Subcutaneous abdominal adipose tissue (tissue), 5 donors: ENCODE measurements around the gene NISCH.

Experiments used
- H3K27ac ChIP-seq: one replicate; pipeline ENCODE4 v1.7.0; 2013; ENCODE audit warnings: low read depth, mild to moderate bottlenecking, inconsistent platforms, low read length, moderate library complexity
- H3K27me3 ChIP-seq, 5 donors: one replicate each; pipeline ENCODE4 v1.7.0; 2013; ENCODE audit warnings: low read length in 5 of 5, inconsistent platforms in 1 of 5; ENCODE audit not compliant: control insufficient read depth in 5 of 5, insufficient read depth in 4 of 5
- H3K36me3 ChIP-seq, 5 donors: one replicate each; pipeline ENCODE4 v1.7.0; 2013; ENCODE audit warnings: low read length in 5 of 5; ENCODE audit not compliant: control insufficient read depth in 5 of 5, insufficient read depth in 5 of 5
- H3K4me1 ChIP-seq, 5 donors: one replicate each; pipeline ENCODE4 v1.7.0; 2013; ENCODE audit warnings: low read length in 5 of 5, mild to moderate bottlenecking in 3 of 5, moderate library complexity in 1 of 5; ENCODE audit not compliant: control insufficient read depth in 5 of 5, insufficient read depth in 5 of 5
- H3K4me3 ChIP-seq, 5 donors: one replicate each; pipeline ENCODE4 v1.7.0; 2013; ENCODE audit warnings: low read length in 5 of 5, low read depth in 1 of 5
- H3K9ac ChIP-seq, 5 donors: one replicate each; pipeline ENCODE4 v1.7.0; 2013; ENCODE audit warnings: low read length in 5 of 5, mild to moderate bottlenecking in 4 of 5, moderate library complexity in 3 of 5
- H3K9me3 ChIP-seq, 5 donors: one replicate each; pipeline ENCODE4 v1.7.0; 2013; ENCODE audit warnings: low read length in 5 of 5; ENCODE audit not compliant: control insufficient read depth in 5 of 5
- donor health status: healthy.
- donor health status: healthy.
- donor health status: healthy.
- donor health status: healthy.
- donor health status: healthy.

The NISCH gene

DNA sequence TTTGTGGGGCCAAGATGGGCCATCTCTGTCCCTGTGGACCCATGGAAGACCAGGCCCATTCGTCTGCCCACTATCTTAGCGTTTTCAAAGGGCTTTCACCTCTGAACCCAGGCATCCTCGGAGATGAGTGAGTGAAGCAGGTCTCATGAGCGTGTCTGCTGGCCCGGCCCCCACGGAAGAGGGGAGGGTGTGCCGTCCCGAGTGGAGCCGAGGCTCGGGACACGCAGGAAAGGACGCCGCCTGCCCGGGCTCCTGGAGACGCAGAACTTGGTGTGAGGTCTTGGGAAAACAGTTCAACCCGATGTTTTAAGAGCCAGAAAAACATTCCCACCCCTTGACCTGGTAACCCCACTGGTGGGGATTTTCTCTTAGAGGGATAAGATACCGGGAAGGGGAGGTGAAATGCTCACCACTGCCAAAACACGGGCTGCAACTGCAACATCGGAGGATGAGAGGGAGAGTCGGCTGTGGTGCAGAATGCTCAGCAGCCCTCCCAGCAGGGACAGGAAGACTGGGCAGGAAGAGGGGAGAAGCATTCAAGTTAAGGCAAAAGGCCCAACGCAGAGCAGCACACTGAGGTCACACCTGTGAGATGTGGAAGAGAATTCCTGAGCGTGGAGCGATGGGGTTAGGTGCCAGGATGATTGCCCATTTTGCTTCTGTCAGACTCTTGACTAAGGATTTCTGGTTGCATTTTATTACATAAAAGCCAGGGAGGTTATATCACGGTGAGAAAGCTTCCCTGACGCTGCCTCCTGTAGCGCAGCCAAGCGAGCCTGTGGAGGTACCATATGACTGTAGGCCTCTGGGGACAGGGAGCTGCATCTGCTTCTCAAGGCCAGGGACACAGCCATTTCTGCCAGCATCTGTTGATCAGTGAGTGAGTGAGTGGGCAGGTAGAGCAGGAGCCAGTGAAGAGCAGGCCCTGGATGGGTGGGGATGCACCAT lies 25.6 kb downstream of the NISCH start:
- no peak overlapping the region for H3K9ac ChIP-seq
- peaks cover 0 to 92% (median 85%) of the 10 kb centered on the region in 5 donors for H3K36me3 ChIP-seq
- H3K9me3 ChIP-seq = no peaks in the 10 kb centered on the region
- H3K4me3 ChIP-seq = no peak overlapping the region
- no peaks in the 10 kb centered on the region for H3K27me3 ChIP-seq
- H3K4me1 ChIP-seq = peaks cover 5 to 45% (median 12%) of the 10 kb centered on the region in 5 donors
- no peak overlapping the region for H3K27ac ChIP-seq

DNA sequence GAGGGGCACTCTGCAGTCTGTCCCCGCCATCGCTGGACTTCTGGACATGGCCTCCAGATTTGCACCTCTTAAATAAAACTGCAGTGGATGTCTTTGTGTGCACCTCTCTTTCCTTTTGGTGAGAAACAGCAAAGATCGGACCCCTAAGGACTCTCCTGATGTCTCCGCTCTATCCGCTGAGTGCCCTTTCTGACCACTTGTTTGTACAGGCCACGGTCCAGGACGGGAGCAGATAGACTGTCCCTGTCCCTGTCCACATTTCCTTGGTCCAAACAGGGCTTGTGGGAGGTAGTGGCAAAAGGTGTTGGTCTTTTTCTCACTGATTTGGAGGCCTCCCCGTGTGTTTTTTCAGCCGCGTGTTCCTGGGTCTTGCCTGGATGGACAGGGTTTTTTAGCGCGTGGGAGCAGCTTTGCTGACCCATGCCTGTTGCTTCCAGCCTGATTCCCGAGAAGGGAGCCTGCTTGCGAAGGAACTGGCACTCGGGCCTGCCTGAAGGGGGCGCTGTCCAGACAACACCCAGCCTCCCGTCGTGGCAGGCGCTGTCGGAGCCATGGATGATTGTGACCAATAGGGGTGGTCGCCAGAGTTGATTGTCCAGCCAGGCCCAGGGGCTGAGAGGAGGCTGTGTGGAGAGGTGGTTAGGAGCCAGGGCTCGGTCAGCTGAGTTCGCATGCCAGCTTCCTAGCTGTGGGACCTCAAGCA lies 26.6 kb downstream of the NISCH start:
- peaks cover 5 to 38% (median 8%) of the 10 kb centered on the region in 5 donors for H3K4me1 ChIP-seq
- H3K9me3 ChIP-seq = no peaks in the 10 kb centered on the region
- no peaks in the 10 kb centered on the region for H3K27me3 ChIP-seq
- H3K27ac ChIP-seq = no peak overlapping the region
- no peak overlapping the region for H3K4me3 ChIP-seq
- peaks cover 0 to 94% (median 87%) of the 10 kb centered on the region in 5 donors for H3K36me3 ChIP-seq
- no peak overlapping the region for H3K9ac ChIP-seq

DNA sequence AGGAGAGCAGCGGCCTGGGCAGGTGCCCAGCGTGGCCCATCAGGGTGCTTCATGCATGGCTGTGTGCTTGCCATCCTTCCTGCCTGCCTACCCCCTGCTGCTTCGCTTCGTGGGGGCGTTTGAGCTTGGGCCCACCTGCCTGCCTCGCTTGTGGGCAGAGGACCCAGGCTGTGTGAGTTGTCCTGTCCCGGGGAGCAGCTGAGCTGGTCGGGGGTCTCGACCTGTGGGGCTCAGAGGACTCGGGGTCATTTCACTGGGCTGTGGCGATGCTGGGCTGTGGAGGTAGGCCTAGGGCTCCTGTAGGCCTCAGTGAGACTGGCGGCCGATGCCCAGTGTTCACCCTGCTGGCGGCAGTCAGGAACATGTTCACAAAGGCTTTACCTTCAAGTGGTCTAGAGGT lies 27.7 kb downstream of the NISCH start:
- Histone ChIP-seq H3K27me3 (no peaks in the 10 kb centered on the region), H3K27ac (no peak overlapping the region), H3K9ac (no peak overlapping the region), H3K4me3 (no peak overlapping the region), H3K36me3 (peaks cover 0 to 94% (median 87%) of the 10 kb centered on the region in 5 donors), H3K9me3 (no peaks in the 10 kb centered on the region), H3K4me1 (peaks cover 5 to 31% (median 8%) of the 10 kb centered on the region in 5 donors)

DNA sequence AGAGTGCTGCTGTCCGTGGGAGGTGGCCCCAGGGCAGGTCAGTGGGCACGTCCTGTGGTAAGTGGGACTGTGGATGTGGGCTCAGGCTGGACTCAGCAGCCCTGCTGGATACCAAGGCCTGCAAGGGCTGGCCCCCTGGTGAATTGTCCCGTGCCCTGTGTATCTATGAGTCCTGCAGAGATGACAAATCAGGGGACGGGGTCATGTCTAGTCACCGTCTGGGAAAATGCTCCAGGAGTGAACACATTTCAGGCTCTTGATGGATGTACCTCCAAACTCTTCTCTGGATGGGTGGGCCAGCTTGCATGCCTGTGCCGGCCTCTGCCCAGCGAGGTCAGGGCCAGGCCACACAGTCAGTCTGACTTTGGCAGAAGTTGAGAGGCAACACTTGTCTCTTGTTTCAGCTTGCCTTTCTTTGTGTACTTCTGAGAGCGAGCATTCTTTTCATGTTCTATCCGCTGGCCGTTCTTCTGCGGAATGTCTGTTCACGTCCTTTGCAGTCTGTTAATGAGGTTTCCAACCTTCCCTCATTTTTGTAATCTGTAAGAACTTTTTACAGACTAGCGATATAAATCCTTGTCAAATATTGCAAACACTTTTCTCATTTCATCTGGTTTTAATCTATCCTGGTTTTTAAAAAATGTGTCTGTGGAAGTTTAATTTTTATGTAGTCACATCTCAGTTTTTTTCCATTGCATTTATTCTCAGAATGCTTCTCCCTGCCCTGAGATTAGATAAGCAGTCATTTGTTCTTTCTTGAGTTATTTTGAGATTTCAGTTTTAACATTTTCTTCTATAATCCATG lies 28.4 kb downstream of the NISCH start:
- no peak overlapping the region for H3K9ac ChIP-seq

DNA sequence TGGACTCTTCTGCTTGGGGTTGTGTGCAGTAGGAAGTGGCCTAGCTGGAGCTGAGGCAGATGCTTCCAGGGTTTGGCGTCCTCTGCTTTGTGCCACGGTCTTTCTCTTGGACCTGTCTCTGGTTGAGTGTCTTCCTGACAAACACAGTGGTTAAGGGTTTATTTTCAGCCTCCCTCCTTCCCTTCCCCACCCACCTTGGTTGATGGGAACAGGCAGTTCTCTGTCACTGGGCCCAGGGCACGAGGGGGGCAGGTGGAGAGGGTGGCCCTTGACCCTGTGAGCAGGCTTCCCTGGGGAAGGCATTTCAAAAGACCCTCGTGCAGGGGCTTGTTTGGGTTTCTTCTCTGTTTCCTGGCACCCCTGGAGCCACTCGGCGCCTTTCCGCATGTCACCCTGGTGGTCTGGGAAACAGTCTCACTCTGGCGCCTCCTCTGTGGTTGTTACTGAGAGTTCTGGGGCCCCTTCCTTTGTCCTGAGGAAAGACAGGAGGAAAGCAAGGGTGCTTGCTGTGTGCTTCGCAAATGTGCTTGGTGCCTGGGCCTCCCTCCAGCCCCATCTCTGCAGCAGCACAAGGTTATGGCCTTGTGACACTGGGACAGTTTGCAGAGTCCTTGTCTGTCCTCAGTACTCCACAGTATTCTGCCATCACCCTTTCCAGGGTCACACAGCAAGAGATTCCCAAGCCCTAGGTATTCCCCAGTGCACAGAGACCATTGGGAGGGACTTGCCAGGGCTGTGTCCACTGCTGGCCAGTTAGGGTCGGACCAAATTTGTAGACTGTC lies 29.5 kb downstream of the NISCH start:
- H3K27ac ChIP-seq = no peak overlapping the region
- H3K4me1 ChIP-seq = peaks cover 5 to 32% (median 14%) of the 10 kb centered on the region in 5 donors
- H3K4me3 ChIP-seq = no peak overlapping the region
- H3K9me3 ChIP-seq = no peaks in the 10 kb centered on the region
- no peak overlapping the region for H3K9ac ChIP-seq
- H3K36me3 ChIP-seq = peaks cover 0 to 93% (median 86%) of the 10 kb centered on the region in 5 donors
- H3K27me3 ChIP-seq = no peaks in the 10 kb centered on the region

More for the DNA sequence above, 28.4 kb downstream of the NISCH start:
- no peak overlapping the region for H3K4me3 ChIP-seq
- no peak overlapping the region for H3K27ac ChIP-seq
- peaks cover 5 to 31% (median 8%) of the 10 kb centered on the region in 5 donors for H3K4me1 ChIP-seq
- H3K9me3 ChIP-seq = no peaks in the 10 kb centered on the region
- peaks cover 0 to 93% (median 86%) of the 10 kb centered on the region in 5 donors for H3K36me3 ChIP-seq
- H3K27me3 ChIP-seq = no peaks in the 10 kb centered on the region

DNA sequence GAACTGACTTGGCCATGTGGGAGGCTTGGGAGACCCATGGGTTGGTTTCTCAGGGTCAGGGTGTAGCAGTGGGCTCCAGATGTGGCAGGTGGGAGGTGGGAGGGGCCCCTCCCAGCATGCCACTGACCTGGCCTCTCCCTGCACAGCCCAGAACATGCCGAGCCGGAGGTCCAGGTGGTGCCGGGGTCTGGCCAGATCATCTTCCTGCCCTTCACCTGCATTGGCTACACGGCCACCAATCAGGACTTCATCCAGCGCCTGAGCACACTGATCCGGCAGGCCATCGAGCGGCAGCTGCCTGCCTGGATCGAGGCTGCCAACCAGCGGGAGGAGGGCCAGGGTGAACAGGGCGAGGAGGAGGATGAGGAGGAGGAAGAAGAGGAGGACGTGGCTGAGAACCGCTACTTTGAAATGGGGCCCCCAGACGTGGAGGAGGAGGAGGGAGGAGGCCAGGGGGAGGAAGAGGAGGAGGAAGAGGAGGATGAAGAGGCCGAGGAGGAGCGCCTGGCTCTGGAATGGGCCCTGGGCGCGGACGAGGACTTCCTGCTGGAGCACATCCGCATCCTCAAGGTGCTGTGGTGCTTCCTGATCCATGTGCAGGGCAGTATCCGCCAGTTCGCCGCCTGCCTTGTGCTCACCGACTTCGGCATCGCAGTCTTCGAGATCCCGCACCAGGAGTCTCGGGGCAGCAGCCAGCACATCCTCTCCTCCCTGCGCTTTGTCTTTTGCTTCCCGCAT lies 31.8 kb downstream of the NISCH start:
- no peak overlapping the region for H3K9ac ChIP-seq
- H3K9me3 ChIP-seq = no peaks in the 10 kb centered on the region
- H3K4me3 ChIP-seq = no peak overlapping the region
- no peaks in the 10 kb centered on the region for H3K27me3 ChIP-seq
- peaks cover 14 to 49% (median 38%) of the 10 kb centered on the region in 5 donors for H3K4me1 ChIP-seq
- no peak overlapping the region for H3K27ac ChIP-seq
- H3K36me3 ChIP-seq = peaks cover 0 to 93% (median 84%) of the 10 kb centered on the region in 5 donors

DNA sequence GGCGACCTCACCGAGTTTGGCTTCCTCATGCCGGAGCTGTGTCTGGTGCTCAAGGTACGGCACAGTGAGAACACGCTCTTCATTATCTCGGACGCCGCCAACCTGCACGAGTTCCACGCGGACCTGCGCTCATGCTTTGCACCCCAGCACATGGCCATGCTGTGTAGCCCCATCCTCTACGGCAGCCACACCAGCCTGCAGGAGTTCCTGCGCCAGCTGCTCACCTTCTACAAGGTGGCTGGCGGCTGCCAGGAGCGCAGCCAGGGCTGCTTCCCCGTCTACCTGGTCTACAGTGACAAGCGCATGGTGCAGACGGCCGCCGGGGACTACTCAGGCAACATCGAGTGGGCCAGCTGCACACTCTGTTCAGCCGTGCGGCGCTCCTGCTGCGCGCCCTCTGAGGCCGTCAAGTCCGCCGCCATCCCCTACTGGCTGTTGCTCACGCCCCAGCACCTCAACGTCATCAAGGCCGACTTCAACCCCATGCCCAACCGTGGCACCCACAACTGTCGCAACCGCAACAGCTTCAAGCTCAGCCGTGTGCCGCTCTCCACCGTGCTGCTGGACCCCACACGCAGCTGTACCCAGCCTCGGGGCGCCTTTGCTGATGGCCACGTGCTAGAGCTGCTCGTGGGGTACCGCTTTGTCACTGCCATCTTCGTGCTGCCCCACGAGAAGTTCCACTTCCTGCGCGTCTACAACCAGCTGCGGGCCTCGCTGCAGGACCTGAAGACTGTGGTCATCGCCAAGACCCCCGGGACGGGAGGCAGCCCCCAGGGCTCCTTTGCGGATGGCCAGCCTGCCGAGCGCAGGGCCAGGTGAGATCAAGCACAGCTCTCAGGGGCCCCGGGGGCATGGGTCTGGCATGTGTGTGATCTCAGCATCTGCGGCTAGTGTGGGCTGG lies 32.6 kb downstream of the NISCH start:
- Histone ChIP-seq H3K9me3 (no peaks in the 10 kb centered on the region), H3K9ac (no peak overlapping the region), H3K4me3 (no peak overlapping the region), H3K27ac (no peak overlapping the region), H3K27me3 (no peaks in the 10 kb centered on the region), H3K4me1 (peaks cover 17 to 55% (median 46%) of the 10 kb centered on the region in 5 donors), H3K36me3 (peaks cover 0 to 93% (median 84%) of the 10 kb centered on the region in 5 donors)

DNA sequence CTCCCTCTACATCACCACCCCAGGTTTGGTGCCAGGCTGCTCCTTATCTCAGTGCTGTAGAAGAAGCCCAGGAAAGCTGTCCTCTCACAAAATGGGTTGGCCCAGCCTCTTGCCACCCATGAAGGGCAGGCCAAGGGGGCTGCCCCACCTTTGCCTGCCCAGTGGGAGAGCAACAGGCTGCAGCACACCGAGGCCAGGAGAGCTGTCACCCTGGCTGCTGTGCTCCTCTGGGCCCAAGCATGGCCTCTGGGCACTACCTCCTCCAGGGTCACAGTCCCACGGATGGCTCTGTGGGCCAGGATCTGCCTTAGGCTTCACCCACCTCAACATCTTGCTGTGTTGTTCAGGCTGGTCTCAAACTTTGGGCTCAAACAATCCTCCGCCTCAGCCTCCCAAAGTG lies 33.3 kb downstream of the NISCH start:
- Histone ChIP-seq H3K27me3 (no peaks in the 10 kb centered on the region), H3K4me3 (no peak overlapping the region), H3K9me3 (no peaks in the 10 kb centered on the region), H3K4me1 (peaks cover 14 to 55% (median 46%) of the 10 kb centered on the region in 5 donors), H3K27ac (no peak overlapping the region), H3K36me3 (peaks cover 0 to 93% (median 84%) of the 10 kb centered on the region in 5 donors), H3K9ac (no peak overlapping the region)
